NCI-H2196 (cell line): ENCODE results near the gene SNX15.

Experiments
- DNase-seq: peaks from one replicate; lab custom pipeline; 2025; ENCODE audit not compliant: unreplicated experiment; lab: John Stamatoyannopoulos, UW

The SNX15 gene

GRCh38 chr11:65083134-65083833 is 56.0 kb downstream of the SNX15 start:
- no peak for DNase-seq

GRCh38 chr11:65083834-65084597 is 56.8 kb downstream of the SNX15 start, which contains the start of the genes CDCA5 and ZFPL1:
Gene CDCA5 (minus strand): TSS chr11:65084040. CDS start chr11:65083978, 62 bp downstream.
Gene ZFPL1 (plus strand): TSS chr11:65084222. CDS start chr11:65084699, 477 bp downstream.
- peak; percentile 96 for DNase-seq

- no peak for DNase-seq
Observed at GRCh38 chr11:65084598-65085375, 57.5 kb downstream of the SNX15 start.

- no peak for DNase-seq
Observed at GRCh38 chr11:65085446-65085845, 58.2 kb downstream of the SNX15 start.

- DNase-seq = no peak
Observed at GRCh38 chr11:65086809-65087208, 59.6 kb downstream of the SNX15 start.

GRCh38 chr11:65087216-65087615 is 60.0 kb downstream of the SNX15 start:
- no peak for DNase-seq

GRCh38 chr11:65087827-65088226 is 60.6 kb downstream of the SNX15 start:
- no peak for DNase-seq

- DNase-seq = no peak
Observed at GRCh38 chr11:65089621-65090020, 62.4 kb downstream of the SNX15 start.
